Tibial nerve (tissue), 4 donors: ENCODE data around the gene MICB. TPM values are rescaled to one million over a fixed set of nuclear protein-coding genes. Genes with fewer than 3 reads are reported as not detected.
A peak's percentile ranks its signal among the peaks of the same experiment; 100 is the strongest.

Experiments used
- DNase-seq, 2 donors: peaks; one replicate each; pipeline ENCODE4 v3.0.0-alpha.2; 2019; ENCODE audit warnings: low spot score in 2 of 2
- H3K27ac ChIP-seq, 4 donors: fragments of 200-600 bp; sonication (generic) in 3 of 4; one replicate each; pipeline ENCODE4 v1.5.1; 2017 to 2019; ENCODE audit warnings: mild to moderate bottlenecking in 1 of 4
- H3K27me3 ChIP-seq, 2 donors: fragments of 200-600 bp; sonication (generic) in 1 of 2; one replicate each; pipeline versions ENCODE4 v1.5.1 to v1.6.0; 2017 to 2019
- H3K36me3 ChIP-seq, 3 donors: fragments of 200-600 bp; sonication (generic); one replicate each; pipeline ENCODE4 v1.5.1; 2018 to 2019
- H3K4me1 ChIP-seq, 4 donors: fragments of 200-600 bp; sonication (generic) in 3 of 4; one replicate each; pipeline ENCODE4 v1.5.1; 2017 to 2019
- H3K4me3 ChIP-seq, 4 donors: fragments of 200-600 bp; sonication (generic) in 3 of 4; one replicate each; pipeline ENCODE4 v1.5.1; 2017 to 2019; ENCODE audit warnings: mild to moderate bottlenecking in 1 of 4, moderate library complexity in 1 of 4
- H3K9me3 ChIP-seq, 4 donors: fragments of 200-600 bp; sonication (generic) in 3 of 4; one replicate each; pipeline ENCODE4 v1.5.1; 2017 to 2019
- EP300 ChIP-seq, 2 donors: sonication (generic); formaldehyde crosslinking; IDR thresholded peaks; one replicate each; pipeline ENCODE4 v1.6.1; 2017; ENCODE audit warnings: antibody characterized with exemption in 2 of 2, mild to moderate bottlenecking in 1 of 2
- POLR2A ChIP-seq, 2 donors: fragments of 450-650 bp; IDR thresholded peaks; one replicate each; pipeline ENCODE4 v1.6.1; 2017; ENCODE audit warnings: antibody characterized with exemption in 2 of 2, mild to moderate bottlenecking in 2 of 2, moderate library complexity in 2 of 2
- WGBS, 2 donors: methylation state at CpG; one replicate each; pipeline ENCODE4 v1.1.5; 2018; 5-methylcytosine and 5-hydroxymethylcytosine counted together
- total RNA-seq, 4 donors: library from RNA; depleted of rRNA; stranded (reverse); fragments of >200 nt; gene quantifications; one replicate each; pipeline ENCODE4 v1.1.0, GENCODE V29; 2016
- TF ChIP-seq, protein P1 (sequence below), 5 experiments: fragments of 200-600 bp in 3 of 5; fragments of 450-650 bp in 2 of 5; sonication (generic) in 3 of 5; IDR thresholded peaks; one replicate each; pipeline ENCODE4 v1.5.1; 2016 to 2019; ENCODE audit warnings: antibody characterized with exemption in 5 of 5, mild to moderate bottlenecking in 3 of 5, moderate library complexity in 2 of 5

The MICB gene
- total RNA-seq, 4 donors from 2014 or later, result 1.0 to 8.0 (median 4.1) TPM

DNA sequence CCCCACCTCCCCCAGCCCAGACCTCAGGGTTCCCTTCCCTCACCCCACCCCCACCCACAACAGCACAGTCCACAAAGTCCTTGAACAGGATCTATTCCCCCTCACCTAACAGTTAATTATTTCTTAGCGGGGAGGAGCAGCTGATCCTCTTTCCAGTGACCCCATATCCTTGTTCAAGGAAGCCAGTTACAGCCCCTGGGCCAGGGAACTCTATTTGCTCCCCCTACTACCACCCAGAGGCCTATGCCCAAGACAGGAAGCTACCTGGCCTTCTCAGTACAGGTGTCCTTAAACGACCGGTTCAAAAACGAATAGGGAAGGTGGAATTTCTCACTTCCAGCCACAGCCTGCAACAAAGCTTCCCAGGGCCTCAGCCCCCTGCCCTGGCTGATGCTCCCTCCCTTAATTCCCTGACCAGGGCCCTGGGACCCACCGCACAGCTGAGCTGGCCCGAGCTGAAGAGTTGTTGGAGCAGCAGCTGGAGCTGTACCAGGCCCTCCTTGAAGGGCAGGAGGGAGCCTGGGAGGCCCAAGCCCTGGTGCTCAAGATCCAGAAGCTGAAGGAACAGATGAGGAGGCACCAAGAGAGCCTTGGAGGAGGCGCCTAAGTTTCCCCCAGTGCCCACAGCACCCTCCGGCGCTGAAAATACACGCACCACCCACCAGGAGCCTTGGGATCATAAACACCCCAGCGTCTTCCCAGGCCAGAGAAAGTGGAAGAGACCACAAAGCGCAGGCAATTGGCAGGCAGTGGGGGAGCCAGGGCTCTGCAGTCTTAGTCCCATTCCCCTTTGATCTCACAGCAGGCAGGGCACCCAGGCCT, 31.6 kb downstream of the MICB start:
- WGBS, 2 donors, result 40 to 49% methylated on average over 12 of the region's 12 CpGs
- H3K4me3 ChIP-seq, result no peak overlapping the region
- no peaks in the 10 kb centered on the region for H3K27me3 ChIP-seq
- H3K4me1 ChIP-seq, result no peaks in the 10 kb centered on the region
- TF ChIP-seq, protein P1, sequence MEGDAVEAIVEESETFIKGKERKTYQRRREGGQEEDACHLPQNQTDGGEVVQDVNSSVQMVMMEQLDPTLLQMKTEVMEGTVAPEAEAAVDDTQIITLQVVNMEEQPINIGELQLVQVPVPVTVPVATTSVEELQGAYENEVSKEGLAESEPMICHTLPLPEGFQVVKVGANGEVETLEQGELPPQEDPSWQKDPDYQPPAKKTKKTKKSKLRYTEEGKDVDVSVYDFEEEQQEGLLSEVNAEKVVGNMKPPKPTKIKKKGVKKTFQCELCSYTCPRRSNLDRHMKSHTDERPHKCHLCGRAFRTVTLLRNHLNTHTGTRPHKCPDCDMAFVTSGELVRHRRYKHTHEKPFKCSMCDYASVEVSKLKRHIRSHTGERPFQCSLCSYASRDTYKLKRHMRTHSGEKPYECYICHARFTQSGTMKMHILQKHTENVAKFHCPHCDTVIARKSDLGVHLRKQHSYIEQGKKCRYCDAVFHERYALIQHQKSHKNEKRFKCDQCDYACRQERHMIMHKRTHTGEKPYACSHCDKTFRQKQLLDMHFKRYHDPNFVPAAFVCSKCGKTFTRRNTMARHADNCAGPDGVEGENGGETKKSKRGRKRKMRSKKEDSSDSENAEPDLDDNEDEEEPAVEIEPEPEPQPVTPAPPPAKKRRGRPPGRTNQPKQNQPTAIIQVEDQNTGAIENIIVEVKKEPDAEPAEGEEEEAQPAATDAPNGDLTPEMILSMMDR (IDR thresholded peaks at IDR 0.05), result no peak
- TF ChIP-seq EP300 (IDR thresholded peaks at IDR 0.05) (no peak), POLR2A (IDR thresholded peaks at IDR 0.05) (no peak)
- peaks cover 0 to 55% (median 30%) of the 10 kb centered on the region in 3 donors for H3K36me3 ChIP-seq
- no peak overlapping the region for H3K27ac ChIP-seq
- no peaks in the 10 kb centered on the region for H3K9me3 ChIP-seq
- DNase-seq, result no peak

GRCh38 chr6:31530659-31531058, 32.7 kb downstream of the MICB start:
- no peaks in the 10 kb centered on the region for H3K27me3 ChIP-seq
- H3K4me1 ChIP-seq, result peaks cover 0 to 3% (median 0%) of the 10 kb centered on the region in 4 donors
- WGBS, 2 donors, result 68 to 71% methylated on average over 5 to 6 of the region's 6 CpGs
- no peak overlapping the region for H3K4me3 ChIP-seq
- no peak for DNase-seq
- no peak overlapping the region for H3K27ac ChIP-seq
- H3K36me3 ChIP-seq, result peaks cover 0 to 67% (median 35%) of the 10 kb centered on the region in 3 donors
- H3K9me3 ChIP-seq, result no peaks in the 10 kb centered on the region
- TF ChIP-seq EP300 (IDR thresholded peaks at IDR 0.05), result peak in 1 of 2 donors; percentile 14
- TF ChIP-seq, protein P1 (IDR thresholded peaks at IDR 0.05), result no peak
- no peak for TF ChIP-seq POLR2A (IDR thresholded peaks at IDR 0.05)

- H3K4me3 ChIP-seq, result no peak overlapping the region
- no peak for DNase-seq
- H3K27ac ChIP-seq, result no peak overlapping the region
- peaks cover 0 to 3% (median 0%) of the 10 kb centered on the region in 4 donors for H3K4me1 ChIP-seq
- no peaks in the 10 kb centered on the region for H3K27me3 ChIP-seq
- TF ChIP-seq, protein P1 (IDR thresholded peaks at IDR 0.05), result no peak
- TF ChIP-seq POLR2A (IDR thresholded peaks at IDR 0.05) (no peak), EP300 (IDR thresholded peaks at IDR 0.05) (no peak)
- no peaks in the 10 kb centered on the region for H3K9me3 ChIP-seq
- peaks cover 0 to 72% (median 38%) of the 10 kb centered on the region in 3 donors for H3K36me3 ChIP-seq
- 83 to 86% methylated on average over 7 of the region's 7 CpGs for WGBS, 2 donors
These were observed 33.2 kb downstream of the MICB start for GRCh38 chr6:31531162-31531561.

- Histone ChIP-seq H3K9me3 (no peaks in the 10 kb centered on the region), H3K4me1 (peaks cover 0 to 9% (median 0%) of the 10 kb centered on the region in 4 donors), H3K27ac (no peak overlapping the region), H3K4me3 (no peak overlapping the region), H3K36me3 (peaks cover 0 to 80% (median 44%) of the 10 kb centered on the region in 3 donors), H3K27me3 (no peaks in the 10 kb centered on the region)
- 71 to 72% methylated on average over 9 of the region's 9 CpGs for WGBS, 2 donors
- DNase-seq, result no peak
- TF ChIP-seq POLR2A (IDR thresholded peaks at IDR 0.05), result no peak
- TF ChIP-seq, protein P1 (IDR thresholded peaks at IDR 0.05), result no peak
- no peak for TF ChIP-seq EP300 (IDR thresholded peaks at IDR 0.05)
These were observed 34.1 kb downstream of the MICB start for GRCh38 chr6:31531771-31532643.
